Caco-2 (cell line): ENCODE results near the gene HS6ST2. TPM values are rescaled to one million over a fixed set of nuclear protein-coding genes. Genes with fewer than 3 reads are reported as not detected.

Source experiments
- BruUV-seq: library from RNA; stranded (reverse); fragments of 400-500 nt; replicated peaks from 2 replicates; lab custom pipeline; 2021; lab: Mats Ljungman, UMichigan
- CTCF ChIA-PET: fragments of 300-600 bp; sonication (Branson Sonifier 250); formaldehyde crosslinking; loops from one replicate; lab custom pipeline; 2022; ENCODE audit warnings: antibody characterized with exemption; lab: Charles Lee
- POLR2A ChIA-PET: fragments of 300-600 bp; sonication (Branson Sonifier 250); formaldehyde crosslinking; loops from one replicate; lab custom pipeline; 2022; ENCODE audit warnings: antibody characterized with exemption; lab: Charles Lee
- DNase-seq, 2 experiments: peaks; one replicate each; pipeline versions ENCODE4 v3.0.0 to v3.0.0-alpha.2; 2020 to 2022
- H3K27me3 ChIP-seq: replicated peaks from 2 replicates; pipeline ENCODE4 v1.6.0; 2011; ENCODE audit warnings: low read length; ENCODE audit not compliant: control insufficient read depth, insufficient read depth
- H3K36me3 ChIP-seq: 2 replicates; pipeline ENCODE4 v1.5.1; 2011; ENCODE audit warnings: low read length; ENCODE audit not compliant: control insufficient read depth, insufficient read depth
- H3K4me1 ChIP-seq: fragments of 250-450 bp; sonication (Bioruptor Pico); 2 replicates; pipeline ENCODE4 v1.5.1; 2020; ENCODE audit warnings: mild to moderate bottlenecking
- H3K4me3 ChIP-seq: 2 replicates; pipeline ENCODE4 v1.5.1; 2011; ENCODE audit warnings: low read depth, mild to moderate bottlenecking, control low read depth, low read length
- H3K9me3 ChIP-seq: fragments of 250-450 bp; sonication (Bioruptor Pico); 2 replicates; pipeline ENCODE4 v1.5.1; 2020; ENCODE audit warnings: mild to moderate bottlenecking, moderate library complexity
- H3K27ac Mint-ChIP-seq: one replicate; pipeline ENCODE4 v1.8.0; 2022; ENCODE audit warnings: mixed read lengths; ENCODE audit not compliant: unreplicated experiment
- H3K27me3 Mint-ChIP-seq: one replicate; pipeline ENCODE4 v1.8.0; 2022; ENCODE audit warnings: mixed read lengths; ENCODE audit not compliant: insufficient read depth, unreplicated experiment
- H3K36me3 Mint-ChIP-seq: one replicate; pipeline ENCODE4 v1.8.0; 2022; ENCODE audit warnings: mild to moderate bottlenecking, mixed read lengths; ENCODE audit not compliant: insufficient read depth, unreplicated experiment
- H3K4me1 Mint-ChIP-seq: one replicate; pipeline ENCODE4 v1.8.0; 2022; ENCODE audit warnings: low read depth, mixed read lengths; ENCODE audit not compliant: unreplicated experiment
- H3K4me3 Mint-ChIP-seq: one replicate; pipeline ENCODE4 v1.8.0; 2022; ENCODE audit warnings: mild to moderate bottlenecking, moderate library complexity, mixed read lengths; ENCODE audit not compliant: unreplicated experiment
- H3K9me3 Mint-ChIP-seq: one replicate; pipeline ENCODE4 v1.8.0; 2022; ENCODE audit warnings: mixed read lengths; ENCODE audit not compliant: unreplicated experiment
- CTCF ChIP-seq, 2 experiments: fragments of 200-600 bp in 1 of 2; IDR thresholded peaks; 1 replicate in 1 of 2; 2 replicates in 1 of 2; pipeline versions ENCODE4 v1.5.1 to v1.8.0; 2011 to 2022; ENCODE audit warnings: antibody characterized with exemption in 1 of 2, control low read depth in 1 of 2, inconsistent platforms in 1 of 2, low read depth in 1 of 2, low read length in 1 of 2, mild to moderate bottlenecking in 1 of 2, moderate library complexity in 1 of 2; ENCODE audit not compliant: insufficient read depth in 1 of 2, severe bottlenecking in 1 of 2, unreplicated experiment in 1 of 2
- intact Hi-C: fragments of 100-400 bp; cut with micrococcal nuclease; formaldehyde crosslinking; loops from one replicate; pipeline ENCODE4 v1.10.0; 2022; ENCODE audit not compliant: unreplicated experiment
- total RNA-seq: library from RNA; stranded (reverse); gene quantifications from 2 replicates; pipeline ENCODE4 v1.2.3, GENCODE V29; 2022

Gene HS6ST2
- total RNA-seq, 1 experiment from 2014 or later = 34.9 TPM

DNA sequence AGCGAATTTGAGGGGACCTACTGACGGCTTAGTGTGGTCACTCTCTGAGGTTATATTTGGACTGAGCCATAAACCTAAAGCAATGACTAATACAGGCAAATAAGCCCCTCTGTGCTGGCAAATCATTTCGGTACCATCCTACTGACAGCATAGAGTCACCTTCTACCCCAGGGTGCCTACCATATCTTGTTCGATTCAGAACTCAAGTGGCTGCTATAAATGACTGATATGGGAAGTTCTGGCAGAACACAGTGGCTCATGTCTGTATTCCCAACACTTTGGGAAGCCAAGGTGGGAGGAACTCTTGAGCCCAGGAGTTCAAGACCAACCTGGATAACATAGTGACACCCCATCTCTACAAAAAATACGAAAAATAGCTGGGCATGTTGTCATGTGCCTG lies 243.5 kb downstream of the HS6ST2 start:
- no peaks in the 10 kb centered on the region for H3K36me3 ChIP-seq
- no peak for TF ChIP-seq CTCF (IDR thresholded peaks at IDR 0.05; ENCODE audit: insufficient read depth in 1 of 2, low read depth in 1 of 2, low read length in 1 of 2, severe bottlenecking in 1 of 2, unreplicated experiment in 1 of 2)
- intact Hi-C loops = loop anchor here (5.0 kb wide), 1 partner anchor 73 kb away; no protein-coding TSS in a partner anchor
- H3K27ac Mint-ChIP-seq = no peak overlapping the region
- DNase-seq = no peak
- H3K27me3 ChIP-seq = no peaks in the 10 kb centered on the region
- no TSS peak for BruUV-seq
- no peaks in the 10 kb centered on the region for H3K27me3 Mint-ChIP-seq
- no peaks in the 10 kb centered on the region for H3K4me1 Mint-ChIP-seq
- no peaks in the 10 kb centered on the region for H3K36me3 Mint-ChIP-seq
- H3K9me3 Mint-ChIP-seq = no peaks in the 10 kb centered on the region
- ChIA-PET POLR2A (no interaction called here), CTCF (no interaction called here)
- H3K9me3 ChIP-seq = no peaks in the 10 kb centered on the region
- no peaks in the 10 kb centered on the region for H3K4me1 ChIP-seq
- no peak overlapping the region for H3K4me3 Mint-ChIP-seq
- no peak overlapping the region for H3K4me3 ChIP-seq

GRCh38 chrX:132712350-132712749 lies 246.1 kb downstream of the HS6ST2 start:
- no peaks in the 10 kb centered on the region for H3K36me3 ChIP-seq
- DNase-seq = no peak
- Mint-ChIP-seq H3K27ac (no peak overlapping the region), H3K4me3 (no peak overlapping the region), H3K9me3 (no peaks in the 10 kb centered on the region), H3K27me3 (no peaks in the 10 kb centered on the region), H3K36me3 (no peaks in the 10 kb centered on the region), H3K4me1 (no peaks in the 10 kb centered on the region)
- no peak for TF ChIP-seq CTCF (IDR thresholded peaks at IDR 0.05; ENCODE audit: insufficient read depth in 1 of 2, low read depth in 1 of 2, low read length in 1 of 2, severe bottlenecking in 1 of 2, unreplicated experiment in 1 of 2)
- ChIA-PET POLR2A (no interaction called here), CTCF (no interaction called here)
- no TSS peak for BruUV-seq
- no peaks in the 10 kb centered on the region for H3K27me3 ChIP-seq
- H3K9me3 ChIP-seq = no peaks in the 10 kb centered on the region
- H3K4me1 ChIP-seq = no peaks in the 10 kb centered on the region
- H3K4me3 ChIP-seq = no peak overlapping the region
- intact Hi-C loops = no loop called here

GRCh38 chrX:132710656-132711155 lies 247.7 kb downstream of the HS6ST2 start:
- CTCF ChIA-PET = no interaction called here
- Mint-ChIP-seq H3K27me3 (no peaks in the 10 kb centered on the region), H3K4me1 (no peaks in the 10 kb centered on the region), H3K36me3 (no peaks in the 10 kb centered on the region), H3K27ac (no peak overlapping the region), H3K4me3 (no peak overlapping the region), H3K9me3 (no peaks in the 10 kb centered on the region)
- Histone ChIP-seq H3K4me1 (no peaks in the 10 kb centered on the region), H3K4me3 (no peak overlapping the region), H3K36me3 (no peaks in the 10 kb centered on the region), H3K9me3 (no peaks in the 10 kb centered on the region), H3K27me3 (no peaks in the 10 kb centered on the region)
- TF ChIP-seq CTCF (IDR thresholded peaks at IDR 0.05; ENCODE audit: insufficient read depth in 1 of 2, low read depth in 1 of 2, low read length in 1 of 2, severe bottlenecking in 1 of 2, unreplicated experiment in 1 of 2) = no peak
- POLR2A ChIA-PET = no interaction called here
- intact Hi-C loops = no loop called here
- DNase-seq = no peak
- no TSS peak for BruUV-seq
